CD4-positive, alpha-beta memory T cell (primary cell): Measurements from ENCODE around the gene STAP2. TPM values are rescaled to one million over a fixed set of nuclear protein-coding genes. Genes with fewer than 3 reads are reported as not detected.

Source experiments
- CTCF ChIA-PET: fragments of 350-600 bp; sonication (Branson Sonifier 250); formaldehyde crosslinking; loops from one replicate; lab custom pipeline; 2021; ENCODE audit warnings: inconsistent platforms; ENCODE audit not compliant: partially characterized antibody; lab: Charles Lee
- POLR2A ChIA-PET: fragments of 350-600 bp; sonication (Branson Sonifier 250); formaldehyde crosslinking; loops from one replicate; lab custom pipeline; 2021; ENCODE audit not compliant: partially characterized antibody; lab: Charles Lee
- DNase-seq, 5 donors: peaks; one replicate each; pipeline versions ENCODE4 v3.0.0 to v3.0.0-alpha.2; 2020 to 2022; ENCODE audit warnings: mixed read lengths in 1 of 5
- H3K27ac ChIP-seq: one replicate; pipeline ENCODE4 v1.7.0; 2013; ENCODE audit warnings: low read depth, low read length
- H3K27me3 ChIP-seq: 2 replicates; pipeline ENCODE4 v1.7.0; 2013; ENCODE audit warnings: mild to moderate bottlenecking, low read length, moderate library complexity; ENCODE audit not compliant: insufficient read depth
- H3K36me3 ChIP-seq: 2 replicates; pipeline ENCODE4 v1.7.0; 2013; ENCODE audit warnings: mild to moderate bottlenecking, low read length, moderate library complexity; ENCODE audit not compliant: insufficient read depth
- H3K4me1 ChIP-seq: 2 replicates; pipeline ENCODE4 v1.7.0; 2013; ENCODE audit warnings: mild to moderate bottlenecking, low read length, moderate library complexity; ENCODE audit not compliant: insufficient read depth
- H3K4me3 ChIP-seq, 2 donors: one replicate each; pipeline ENCODE4 v1.7.0; 2013; ENCODE audit warnings: low read length in 2 of 2, mild to moderate bottlenecking in 1 of 2
- H3K9me3 ChIP-seq, 2 donors: one replicate each; pipeline ENCODE4 v1.7.0; 2013; ENCODE audit warnings: low read length in 2 of 2, control low read depth in 1 of 2; ENCODE audit not compliant: control insufficient read depth in 1 of 2
- H3K27ac Mint-ChIP-seq, 7 donors: one replicate each; pipeline ENCODE4 v1.8.0; 2020 to 2021; ENCODE audit warnings: mixed read lengths in 7 of 7, mild to moderate bottlenecking in 6 of 7, inconsistent platforms in 3 of 7, moderate library complexity in 3 of 7
- H3K27me3 Mint-ChIP-seq, 2 donors: one replicate each; pipeline ENCODE4 v1.8.0; 2020 to 2021; ENCODE audit warnings: mixed read lengths in 2 of 2
- H3K36me3 Mint-ChIP-seq, 2 donors: one replicate each; pipeline ENCODE4 v1.8.0; 2020 to 2021; ENCODE audit warnings: mixed read lengths in 2 of 2, inconsistent platforms in 1 of 2, mild to moderate bottlenecking in 1 of 2
- H3K4me1 Mint-ChIP-seq, 4 donors: one replicate each; pipeline ENCODE4 v1.8.0; 2020 to 2021; ENCODE audit warnings: mixed read lengths in 4 of 4, mild to moderate bottlenecking in 1 of 4
- H3K4me3 Mint-ChIP-seq, 8 donors: one replicate each; pipeline ENCODE4 v1.8.0; 2020 to 2021; ENCODE audit warnings: mixed read lengths in 8 of 8, mild to moderate bottlenecking in 7 of 8, moderate library complexity in 6 of 8, inconsistent platforms in 3 of 8
- H3K9me3 Mint-ChIP-seq, 8 donors: one replicate each; pipeline ENCODE4 v1.8.0; 2020 to 2021; ENCODE audit warnings: mixed read lengths in 8 of 8, mild to moderate bottlenecking in 5 of 8, inconsistent platforms in 3 of 8, moderate library complexity in 1 of 8
- intact Hi-C: fragments of 100-400 bp; cut with micrococcal nuclease; formaldehyde crosslinking; loops from one replicate; pipeline ENCODE4 v1.15.1; 2023
- polyA plus RNA-seq, 2 donors: library from polyadenylated mRNA; unstranded; fragments of 300-500 nt; fragmentation: Illumina TruSeq; gene quantifications; one replicate each; pipeline ENCODE4 v1.2.3, GENCODE V29; 2021
- total RNA-seq, 2 experiments: library from RNA; stranded (reverse); gene quantifications; one replicate each; pipeline ENCODE4 v1.2.3, GENCODE V29; 2021

The STAP2 gene
- total and polyA plus RNA-seq, 4 experiments from 2014 or later, result 0.86 to 2.6 (median 2.3) TPM

DNA sequence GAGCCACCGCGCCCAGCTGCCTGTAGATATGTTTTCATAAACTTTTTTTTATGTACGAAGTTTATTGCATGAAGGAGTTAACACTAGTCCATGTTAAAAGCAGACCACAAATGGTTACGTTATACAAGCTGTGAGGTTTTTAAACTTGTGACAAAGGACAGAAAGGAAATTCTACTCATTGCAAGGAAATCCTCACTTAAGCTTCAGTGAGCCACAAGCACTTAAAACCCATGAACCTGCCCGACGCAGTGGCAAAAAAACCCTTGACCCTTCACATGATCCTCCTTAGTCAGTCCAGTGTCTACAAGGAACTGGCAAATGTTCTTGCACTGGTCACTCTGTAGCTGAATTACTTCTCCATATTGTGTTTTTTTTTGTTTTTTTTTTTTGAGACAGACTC lies 8.9 kb upstream of the STAP2 start:
- H3K4me1 ChIP-seq, result peaks cover 8% of the 10 kb centered on the region
- no peak overlapping the region for H3K4me3 ChIP-seq
- POLR2A ChIA-PET, result no interaction called here
- no peaks in the 10 kb centered on the region for H3K9me3 Mint-ChIP-seq
- CTCF ChIA-PET, result no interaction called here
- peaks cover 6 to 19% (median 10%) of the 10 kb centered on the region in 4 donors for H3K4me1 Mint-ChIP-seq
- H3K9me3 ChIP-seq, result no peaks in the 10 kb centered on the region
- peaks cover 4 to 16% of the 10 kb centered on the region in 2 donors for H3K36me3 Mint-ChIP-seq
- no peak overlapping the region for H3K4me3 Mint-ChIP-seq
- intact Hi-C loops, result no loop called here
- DNase-seq, result no peak
- H3K27ac Mint-ChIP-seq, result no peak overlapping the region
- H3K36me3 ChIP-seq, result no peaks in the 10 kb centered on the region
- no peaks in the 10 kb centered on the region for H3K27me3 Mint-ChIP-seq
- H3K27ac ChIP-seq, result no peak overlapping the region
- H3K27me3 ChIP-seq, result no peaks in the 10 kb centered on the region

DNA sequence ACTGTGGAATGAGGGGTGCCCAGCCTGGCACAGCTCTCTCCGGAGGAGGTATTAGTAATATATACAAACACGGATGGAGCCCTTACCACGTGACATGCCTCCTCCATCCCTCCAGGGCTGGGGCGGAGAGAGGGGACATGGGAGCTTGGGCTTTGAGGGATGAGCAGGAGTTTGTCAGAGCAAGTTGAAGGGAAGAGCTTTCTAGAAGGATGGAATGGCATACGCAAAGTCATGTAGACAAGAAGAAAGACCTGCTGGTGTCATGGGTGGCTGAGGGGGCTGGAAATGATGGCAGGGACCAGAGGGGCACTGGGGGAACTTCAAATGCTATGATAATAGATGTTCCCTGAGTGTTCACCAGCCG lies 7.4 kb upstream of the STAP2 start:
- Histone ChIP-seq H3K4me1 (peaks cover 15% of the 10 kb centered on the region), H3K9me3 (no peaks in the 10 kb centered on the region), H3K36me3 (no peaks in the 10 kb centered on the region), H3K27me3 (no peaks in the 10 kb centered on the region), H3K27ac (no peak overlapping the region), H3K4me3 (no peak overlapping the region)
- POLR2A ChIA-PET, result no interaction called here
- H3K27me3 Mint-ChIP-seq, result no peaks in the 10 kb centered on the region
- DNase-seq, result no peak
- peak overlapping the region in 2 of 7 donors; percentile 42 to 49 for H3K27ac Mint-ChIP-seq
- intact Hi-C loops, result no loop called here
- H3K4me3 Mint-ChIP-seq, result peak overlapping the region in 3 of 8 donors; percentile 32 to 50 (median 35)
- peaks cover 4 to 16% of the 10 kb centered on the region in 2 donors for H3K36me3 Mint-ChIP-seq
- H3K9me3 Mint-ChIP-seq, result no peaks in the 10 kb centered on the region
- peaks cover 6 to 25% (median 15%) of the 10 kb centered on the region in 4 donors for H3K4me1 Mint-ChIP-seq
- CTCF ChIA-PET, result no interaction called here

DNA sequence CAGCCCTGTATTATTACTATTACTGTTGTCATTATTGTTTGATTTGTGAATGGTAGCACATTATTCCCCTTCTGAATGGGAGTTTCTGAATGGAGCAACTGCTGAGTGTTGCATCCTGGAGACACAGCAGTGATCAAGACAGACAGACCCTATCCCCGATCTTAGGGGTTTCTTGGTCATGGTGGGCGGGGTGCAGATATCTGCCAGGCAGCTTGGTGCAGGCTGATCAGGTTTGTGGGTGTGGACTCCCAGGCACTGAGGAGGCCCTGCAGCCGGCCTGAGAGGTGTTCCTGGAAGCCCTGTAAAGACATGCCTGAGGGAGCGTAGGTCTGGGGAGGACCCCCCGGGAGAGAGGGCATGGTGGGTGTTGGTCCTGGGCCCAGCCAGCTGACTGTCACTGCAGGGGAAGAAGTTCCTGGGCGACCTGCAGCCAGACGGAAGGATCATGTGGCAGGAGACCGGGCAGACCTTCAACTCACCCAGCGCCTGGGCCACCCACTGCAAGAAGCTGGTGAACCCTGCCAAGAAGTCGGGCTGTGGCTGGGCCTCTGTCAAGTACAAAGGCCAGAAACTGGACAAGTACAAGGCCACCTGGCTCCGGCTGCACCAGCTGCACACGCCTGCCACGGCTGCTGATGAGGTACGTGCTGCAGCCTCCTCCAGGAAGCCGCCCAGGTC lies 6.9 kb upstream of the STAP2 start:
- Mint-ChIP-seq H3K36me3 (peaks cover 4 to 16% of the 10 kb centered on the region in 2 donors), H3K4me3 (peak overlapping the region; percentile 35 to 82 (median 62)), H3K9me3 (no peaks in the 10 kb centered on the region), H3K27me3 (no peaks in the 10 kb centered on the region), H3K4me1 (peaks cover 6 to 25% (median 15%) of the 10 kb centered on the region in 4 donors), H3K27ac (peak overlapping the region in 3 of 7 donors; percentile 27 to 42 (median 38))
- ChIA-PET POLR2A (no interaction called here), CTCF (interaction anchor here (0.7 kb wide), 1 partner anchor 75 kb away, joined by 5 read pairs; no protein-coding TSS in a partner anchor)
- Histone ChIP-seq H3K9me3 (no peaks in the 10 kb centered on the region), H3K36me3 (no peaks in the 10 kb centered on the region), H3K4me1 (peaks cover 15% of the 10 kb centered on the region), H3K4me3 (no peak overlapping the region), H3K27ac (no peak overlapping the region), H3K27me3 (no peaks in the 10 kb centered on the region)
- DNase-seq, result no peak
- intact Hi-C loops, result no loop called here

DNA sequence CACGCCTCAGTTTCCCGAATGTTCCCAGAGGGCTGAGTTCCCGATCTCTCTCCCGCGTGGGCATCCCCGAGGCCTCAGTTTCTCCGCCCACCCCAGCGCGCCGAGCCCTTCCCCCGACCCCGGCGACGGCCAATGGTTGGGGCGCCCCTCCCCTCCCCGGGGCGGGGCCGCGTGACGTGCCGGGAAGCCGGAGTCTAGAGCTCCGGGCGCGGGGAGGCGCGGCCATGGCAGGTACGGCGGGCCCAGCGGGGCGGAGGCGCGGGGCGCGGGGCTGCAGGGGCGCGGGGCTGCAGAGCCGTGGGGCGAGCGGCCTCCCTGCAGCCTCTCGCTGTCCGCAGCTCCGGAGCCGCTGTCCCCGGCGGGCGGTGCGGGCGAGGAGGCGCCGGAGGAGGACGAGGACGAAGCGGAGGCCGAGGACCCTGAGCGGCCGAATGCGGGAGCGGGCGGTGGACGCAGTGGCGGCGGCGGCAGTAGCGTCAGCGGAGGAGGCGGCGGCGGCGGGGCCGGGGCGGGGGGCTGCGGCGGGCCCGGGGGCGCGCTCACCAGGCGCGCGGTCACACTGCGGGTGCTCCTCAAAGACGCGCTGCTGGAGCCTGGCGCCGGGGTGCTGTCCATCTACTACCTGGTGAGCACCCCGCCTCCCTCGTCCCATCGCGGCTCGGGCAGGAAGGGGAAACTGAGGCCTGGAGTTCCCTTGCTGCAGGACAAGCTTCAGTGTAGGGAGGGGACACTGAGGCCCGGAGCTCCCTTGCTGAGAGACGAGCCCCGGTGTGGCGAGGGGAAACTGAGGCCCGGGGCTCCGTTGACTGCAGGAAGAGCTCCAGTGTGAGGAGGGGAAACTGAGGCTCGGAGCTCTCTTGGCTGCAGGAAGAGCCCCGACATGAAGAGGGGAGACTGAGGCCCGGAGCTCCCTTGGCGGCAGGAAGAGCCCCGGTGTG lies 5.0 kb upstream of the STAP2 start, which contains the start of gene MPND:
Gene MPND, plus strand, starts transcription at position 193 of the 938 bp plus-strand sequence. Its CDS starts 32 bp downstream, at position 225.
- Mint-ChIP-seq H3K36me3 (peaks cover 4 to 16% of the 10 kb centered on the region in 2 donors), H3K4me3 (peak within 1 kb of the TSS; percentile 81 to 93 (median 91)), H3K27me3 (no peaks in the 10 kb centered on the region), H3K27ac (peak within 1 kb of the TSS; percentile 88 to 97 (median 95)), H3K4me1 (peaks cover 11 to 34% (median 21%) of the 10 kb centered on the region in 4 donors), H3K9me3 (no peaks in the 10 kb centered on the region)
- intact Hi-C loops, result loop anchor here (1.0 to 5.0 kb wide), 5 partner anchors 15 to 161 kb away; partner anchors contain the start of genes ANKRD24, FSD1, SH3GL1 and SIRT6
- no peaks in the 10 kb centered on the region for H3K36me3 ChIP-seq
- DNase-seq, result peak; percentile 89 to 95 (median 91)
- peak within 1 kb of the TSS; percentile 79 for H3K27ac ChIP-seq
- no peaks in the 10 kb centered on the region for H3K9me3 ChIP-seq
- H3K4me3 ChIP-seq, result peak within 1 kb of the TSS; percentile 91 to 98
- POLR2A ChIA-PET, result interaction anchor here (0.5 to 4.5 kb wide), 27 partner anchors 9 to 717 kb away, joined by 3 to 42 read pairs (median 4); partner anchors contain the start of genes CHAF1A, EEF2, HDGFL2 and MRPL54
- no peaks in the 10 kb centered on the region for H3K27me3 ChIP-seq
- peaks cover 20% of the 10 kb centered on the region for H3K4me1 ChIP-seq
- CTCF ChIA-PET, result interaction anchor here (0.7 to 3.5 kb wide), 6 partner anchors 9 to 97 kb away, joined by 3 to 36 read pairs (median 6); partner anchors contain the start of genes CHAF1A and YJU2

DNA sequence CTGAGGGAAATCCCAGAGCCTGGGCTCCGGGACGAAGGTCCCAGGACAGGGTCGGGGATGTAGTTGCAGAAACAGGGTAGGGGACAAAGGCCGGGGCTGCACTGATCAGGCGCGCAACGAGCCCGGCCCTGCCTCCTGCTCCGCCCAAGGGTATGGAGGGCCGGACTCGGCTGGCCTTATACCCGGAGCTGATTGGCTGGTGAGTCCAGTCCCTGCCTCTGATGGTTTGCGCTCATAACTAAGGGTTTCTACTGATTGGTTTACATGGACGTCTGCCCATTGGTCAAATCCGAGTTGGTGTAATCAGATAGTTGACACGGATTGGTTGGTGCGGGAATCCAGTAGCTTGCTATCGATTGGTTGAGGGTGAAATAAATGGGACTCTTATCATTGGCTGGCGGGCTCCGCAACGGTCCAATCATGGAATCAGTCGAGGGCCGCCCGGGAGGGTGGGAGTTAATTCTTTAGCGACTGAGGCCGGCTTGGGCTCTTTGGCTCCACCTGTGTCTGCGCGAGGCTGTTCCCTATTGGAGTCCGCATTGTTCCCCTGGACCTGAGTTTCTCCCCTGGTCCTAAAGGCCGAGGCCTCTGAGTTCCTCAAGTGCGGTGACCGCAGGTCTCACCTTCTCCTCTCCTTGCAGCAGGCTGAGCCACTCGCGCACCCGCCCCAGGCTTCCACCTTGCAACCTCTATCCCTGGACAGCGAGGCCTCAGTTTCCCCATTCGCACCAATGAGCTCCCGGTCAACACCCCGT lies 4.2 kb upstream of the STAP2 start:
- Histone ChIP-seq H3K27ac (peak overlapping the region; percentile 79), H3K27me3 (no peaks in the 10 kb centered on the region)

DNA sequence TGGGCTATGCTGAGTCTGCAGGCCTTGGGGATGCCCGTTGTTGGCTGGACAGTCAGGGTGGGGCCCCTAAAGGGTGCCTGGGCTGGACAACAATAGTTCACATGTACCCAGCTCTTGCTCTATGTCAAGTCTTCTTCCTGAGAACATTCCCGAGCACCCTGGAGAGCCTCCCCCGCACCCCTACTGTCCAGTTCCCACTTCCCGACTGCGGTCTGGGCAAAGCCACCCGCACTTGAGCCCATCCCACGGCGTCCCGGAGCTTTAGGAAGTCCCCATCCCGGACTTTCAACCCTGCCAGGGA lies 3.6 kb upstream of the STAP2 start:
- Mint-ChIP-seq H3K27me3 (no peaks in the 10 kb centered on the region), H3K9me3 (no peaks in the 10 kb centered on the region), H3K27ac (peak overlapping the region; percentile 88 to 97 (median 95)), H3K4me3 (peak overlapping the region; percentile 81 to 93 (median 91)), H3K36me3 (peaks cover 4 to 12% of the 10 kb centered on the region in 2 donors), H3K4me1 (peaks cover 17 to 44% (median 30%) of the 10 kb centered on the region in 4 donors)
- Histone ChIP-seq H3K4me1 (peaks cover 28% of the 10 kb centered on the region), H3K27ac (peak overlapping the region; percentile 59), H3K36me3 (no peaks in the 10 kb centered on the region), H3K27me3 (no peaks in the 10 kb centered on the region), H3K9me3 (no peaks in the 10 kb centered on the region), H3K4me3 (peak overlapping the region; percentile 68 to 98)
- POLR2A ChIA-PET, result interaction anchor here (0.8 to 4.5 kb wide), 16 partner anchors 8 to 580 kb away, joined by 3 to 42 read pairs (median 7); partner anchors contain the start of genes CHAF1A, EEF2, HDGFL2 and MRPL54
- intact Hi-C loops, result loop anchor here (1.0 to 5.0 kb wide), 4 partner anchors 27 to 160 kb away; partner anchors contain the start of genes ANKRD24, FSD1, SIRT6 and TMIGD2
- no peak for DNase-seq
- CTCF ChIA-PET, result interaction anchor here (1.1 to 3.5 kb wide), 4 partner anchors 10 to 60 kb away, joined by 3 to 36 read pairs (median 10); partner anchors contain the start of gene CHAF1A

More for the DNA sequence above, 4.2 kb upstream of the STAP2 start:
- Histone ChIP-seq H3K4me3 (peak overlapping the region; percentile 91 to 98), H3K4me1 (peaks cover 28% of the 10 kb centered on the region), H3K9me3 (no peaks in the 10 kb centered on the region), H3K36me3 (no peaks in the 10 kb centered on the region)
- intact Hi-C loops, result loop anchor here (1.0 to 5.0 kb wide), 7 partner anchors 14 to 160 kb away; partner anchors contain the start of genes ANKRD24, FSD1, SH3GL1 and SIRT6
- no peaks in the 10 kb centered on the region for H3K27me3 Mint-ChIP-seq
- POLR2A ChIA-PET, result interaction anchor here (0.5 to 4.5 kb wide), 26 partner anchors 9 to 716 kb away, joined by 3 to 42 read pairs (median 4); partner anchors contain the start of genes CHAF1A, EEF2, HDGFL2 and MRPL54
- CTCF ChIA-PET, result interaction anchor here (0.7 to 3.5 kb wide), 6 partner anchors 10 to 96 kb away, joined by 3 to 36 read pairs (median 6); partner anchors contain the start of genes CHAF1A and YJU2
- peak overlapping the region; percentile 81 to 93 (median 91) for H3K4me3 Mint-ChIP-seq
- peak; percentile 94 to 98 (median 97) for DNase-seq
- H3K27ac Mint-ChIP-seq, result peak overlapping the region; percentile 88 to 97 (median 95)
- peaks cover 17 to 42% (median 28%) of the 10 kb centered on the region in 4 donors for H3K4me1 Mint-ChIP-seq
- H3K36me3 Mint-ChIP-seq, result peaks cover 4 to 16% of the 10 kb centered on the region in 2 donors
- no peaks in the 10 kb centered on the region for H3K9me3 Mint-ChIP-seq
